ENCODE data around the gene ATP6V1B1. TPM values are rescaled to one million over a fixed set of nuclear protein-coding genes. Genes with fewer than 3 reads are reported as not detected.
"Not testable (repeated sequence)": the region's sequence is repeated elsewhere in the genome, so short reads cannot be mapped to it uniquely, and the experiment has no call there.

ATP6V1B1 gene
- total and polyA plus RNA-seq, 2 of the 4 experiments (the other 2 are of a cell fraction), result 1.3 TPM; not detected in 1

- H3K27me3 ChIP-seq (ENCODE audit: control insufficient read depth, insufficient read depth, low read length); H3K18ac ChIP-seq (ENCODE audit: low read depth, low read length); H2BK5ac ChIP-seq (ENCODE audit: low read depth, low read length, poor library complexity, severe bottlenecking); H3K79me1 ChIP-seq (ENCODE audit: low read depth in 1 of 2, low read length in 2 of 2); POLR2A ChIA-PET (ENCODE audit: unreplicated experiment); H3K36me3 ChIP-seq (ENCODE audit: control insufficient read depth, insufficient read depth, low read length); DNase-seq; dilution Hi-C loops (cut with HindIII; ENCODE audit: low sequenced_read_pairs, unreplicated experiment); H3K4me3 ChIP-seq (ENCODE audit: insufficient read depth, low read depth, low read length); H3K4me2 ChIP-seq (ENCODE audit: low read depth, low read length); H3K4me1 ChIP-seq (ENCODE audit: control insufficient read depth, insufficient read depth, low read length); H2AK5ac ChIP-seq (ENCODE audit: low read depth, low read length); H3K4ac ChIP-seq (ENCODE audit: low read depth, low read length); H4K5ac ChIP-seq (ENCODE audit: low read depth, low read length); BruUV-seq (replicated peaks); intact Hi-C loops (cut with micrococcal nuclease); ATAC-seq (ENCODE audit: low read depth); CTCF ChIA-PET; H4K8ac ChIP-seq (ENCODE audit: low read depth in 2 of 2, low read length in 2 of 2); H3K23ac ChIP-seq (ENCODE audit: low read depth, low read length); H3K9me1 ChIP-seq (ENCODE audit: insufficient read depth, low read length); H4K91ac ChIP-seq (ENCODE audit: insufficient read depth, low read depth, low read length); H3K14ac ChIP-seq (replicated peaks; ENCODE audit: low read depth, low read length); H2AK9ac ChIP-seq (replicated peaks; ENCODE audit: low read depth, low read length, poor library complexity); H3K9ac ChIP-seq (ENCODE audit: low read depth, low read length); in situ Hi-C loops (cut with MboI; ENCODE audit: low sequenced_read_pairs); H2BK120ac ChIP-seq (ENCODE audit: low read depth, low read length); H2BK20ac ChIP-seq (ENCODE audit: low read depth, low read length); H3K56ac ChIP-seq (ENCODE audit: extremely low read depth, insufficient read depth, low read length); H2BK15ac ChIP-seq (ENCODE audit: low read depth, low read length); H3K27ac ChIP-seq (ENCODE audit: insufficient read depth, low read length); H3K9me3 ChIP-seq (ENCODE audit: control insufficient read depth, insufficient read depth, low read length); H2AFZ ChIP-seq (replicated peaks; ENCODE audit: low read length, poor library complexity); H4K20me1 ChIP-seq (ENCODE audit: insufficient read depth, low read length): not testable (repeated sequence)
- WGBS, 2 experiments (ENCODE audit: extremely low coverage in 2 of 2, insufficient read length in 1 of 2), result no CpG with 5 or more reads among the region's 6 CpGs
These were observed 76.1 kb downstream of the ATP6V1B1 start for GRCh38 chr2:71011786-71012185.

Small RNA genes within 50 kb of the gene (microRNA-seq; reads per million reads assigned to microRNA genes)
- not detected for gene RF02272 (ENCODE audit: insufficient read depth, insufficient read length)
- not detected for gene RN7SL160P (ENCODE audit: insufficient read depth, insufficient read length)

Small RNA genes within 50 kb of the gene (small RNA-seq; reads per million reads assigned to genes)
- 0 reads per million in 5 experiments for gene RF02272
- 0 reads per million in 5 experiments for gene RN7SL160P

Other genes starting within 250 kb of the ATP6V1B1 start
- not detected in 2 replicates for gene ADD2, start 167.7 kb upstream of the ATP6V1B1 start, total RNA-seq (2012; rRNA removed)
- not detected in 2 replicates for gene ADD2, start 167.7 kb upstream of the ATP6V1B1 start, polyA plus RNA-seq (2012; rRNA removed)
- not detected in 2 replicates for gene FIGLA, start 145.3 kb upstream of the ATP6V1B1 start, total RNA-seq (2012; rRNA removed)
- gene FIGLA, start 145.3 kb upstream of the ATP6V1B1 start, polyA plus RNA-seq (2012; rRNA removed), result not detected in 2 replicates
- not detected in 2 replicates for gene CLEC4F, start 115.3 kb upstream of the ATP6V1B1 start, total RNA-seq (2012; rRNA removed)
- gene CLEC4F, start 115.3 kb upstream of the ATP6V1B1 start, polyA plus RNA-seq (2012; rRNA removed), result not detected in 2 replicates
- not detected in 2 replicates for gene CD207, start 100.1 kb upstream of the ATP6V1B1 start, total RNA-seq (2012; rRNA removed)
- gene CD207, start 100.1 kb upstream of the ATP6V1B1 start, polyA plus RNA-seq (2012; rRNA removed), result not detected in 2 replicates
- gene VAX2, start 35.3 kb upstream of the ATP6V1B1 start, total RNA-seq (2012; rRNA removed), result 0.36 and 0.56 TPM in 2 replicates
- 1.5 and 2.4 TPM in 2 replicates for gene VAX2, start 35.3 kb upstream of the ATP6V1B1 start, polyA plus RNA-seq (2012; rRNA removed)
- gene ANKRD53, start 42.7 kb downstream of the ATP6V1B1 start, total RNA-seq (2012; rRNA removed), result 0.54 and 0.56 TPM in 2 replicates
- 1.0 and 1.2 TPM in 2 replicates for gene ANKRD53, start 42.7 kb downstream of the ATP6V1B1 start, polyA plus RNA-seq (2012; rRNA removed)
- 26.3 and 31.1 TPM in 2 replicates for gene TEX261, start 59.0 kb downstream of the ATP6V1B1 start, total RNA-seq (2012; rRNA removed)
- gene TEX261, start 59.0 kb downstream of the ATP6V1B1 start, polyA plus RNA-seq (2012; rRNA removed), result 64.7 and 69.8 TPM in 2 replicates
- 60.4 and 77.8 TPM in 2 replicates for gene NAGK, start 132.7 kb downstream of the ATP6V1B1 start, total RNA-seq (2012; rRNA removed)
- gene NAGK, start 132.7 kb downstream of the ATP6V1B1 start, polyA plus RNA-seq (2012; rRNA removed), result 146 and 150 TPM in 2 replicates
- gene MCEE, start 194.3 kb downstream of the ATP6V1B1 start, total RNA-seq (2012; rRNA removed), result 11.1 and 13.9 TPM in 2 replicates
- 13.4 and 15.0 TPM in 2 replicates for gene MCEE, start 194.3 kb downstream of the ATP6V1B1 start, polyA plus RNA-seq (2012; rRNA removed)
- gene MPHOSPH10, start 194.7 kb downstream of the ATP6V1B1 start, total RNA-seq (2012; rRNA removed), result 5.4 and 15.6 TPM in 2 replicates
- gene MPHOSPH10, start 194.7 kb downstream of the ATP6V1B1 start, polyA plus RNA-seq (2012; rRNA removed), result 11.1 and 11.2 TPM in 2 replicates

All from IMR-90 (cell line).